AG10803 (cell line): Measurements from ENCODE around the gene S100A2.
"Not testable (repeated sequence)": the region's sequence is repeated elsewhere in the genome, so short reads cannot be mapped to it uniquely, and the experiment has no call there.

ENCODE experiments used
- DNase-seq: peaks from one replicate; pipeline ENCODE4 v3.0.0; 2010; ENCODE audit warnings: low read depth
- H3K4me3 ChIP-seq: 2 replicates; pipeline ENCODE4 v1.5.1; 2011; ENCODE audit warnings: mild to moderate bottlenecking, low read length, control low read depth
- CTCF ChIP-seq: conservative IDR thresholded peaks from 2 replicates; pipeline ENCODE4 v1.5.1; 2011; ENCODE audit warnings: mild to moderate bottlenecking, low read length, control low read depth, inconsistent platforms

The S100A2 gene

GRCh38 chr1:153527023-153527682 lies 38.5 kb downstream of the S100A2 start:
- DNase-seq = no peak
- no peak overlapping the region for H3K4me3 ChIP-seq
- no peak for TF ChIP-seq CTCF

GRCh38 chr1:153526132-153526543 lies 39.5 kb downstream of the S100A2 start:
- no peak for TF ChIP-seq CTCF
- no peak for DNase-seq
- no peak overlapping the region for H3K4me3 ChIP-seq

- no peak for TF ChIP-seq CTCF
- H3K4me3 ChIP-seq = no peak overlapping the region
- DNase-seq = no peak
These were observed 40.4 kb downstream of the S100A2 start for GRCh38 chr1:153525088-153525728.

- H3K4me3 ChIP-seq, DNase-seq: not testable (repeated sequence)
These were observed 43.1 kb downstream of the S100A2 start for GRCh38 chr1:153522353-153523048.

GRCh38 chr1:153521808-153522207 lies 43.8 kb downstream of the S100A2 start:
- not testable (repeated sequence) for H3K4me3 ChIP-seq, DNase-seq

GRCh38 chr1:153520818-153521476 lies 44.7 kb downstream of the S100A2 start:
- no peak overlapping the region for H3K4me3 ChIP-seq
- TF ChIP-seq CTCF = no peak
- DNase-seq = no peak

GRCh38 chr1:153520137-153520691 lies 45.4 kb downstream of the S100A2 start:
- DNase-seq, H3K4me3 ChIP-seq: not testable (repeated sequence)

GRCh38 chr1:153519242-153519641 lies 46.4 kb downstream of the S100A2 start:
- DNase-seq = no peak
- no peak for TF ChIP-seq CTCF
- no peak overlapping the region for H3K4me3 ChIP-seq
